Fibroblast of lung (primary cell): ENCODE results near the gene ATG7. TPM values are rescaled to one million over a fixed set of nuclear protein-coding genes. Genes with fewer than 3 reads are reported as not detected.

Source experiments
- DNase-seq, 2 donors: peaks; one replicate each; pipeline versions ENCODE4 v3.0.0 to v3.0.0-alpha.2; 2010; ENCODE audit warnings: low read depth in 2 of 2
- H2AFZ ChIP-seq: 2 replicates; pipeline ENCODE4 v1.5.1; 2012; ENCODE audit warnings: low read length, control low read depth, inconsistent platforms
- H3K27ac ChIP-seq: 2 replicates; pipeline ENCODE4 v1.5.1; 2011; ENCODE audit warnings: low read length, control low read depth; ENCODE audit not compliant: insufficient read depth
- H3K27me3 ChIP-seq: 2 replicates; pipeline ENCODE4 v1.5.1; 2011; ENCODE audit warnings: mild to moderate bottlenecking, low read length; ENCODE audit not compliant: control insufficient read depth, insufficient read depth
- H3K36me3 ChIP-seq: 2 replicates; pipeline ENCODE4 v1.5.1; 2011; ENCODE audit warnings: low read length; ENCODE audit not compliant: control insufficient read depth, insufficient read depth
- H3K4me1 ChIP-seq: 2 replicates; pipeline ENCODE4 v1.5.1; 2011; ENCODE audit warnings: low read length; ENCODE audit not compliant: control insufficient read depth, insufficient read depth; ENCODE audit errors: extremely low read depth
- H3K4me2 ChIP-seq: 2 replicates; pipeline ENCODE4 v1.5.1; 2011; ENCODE audit warnings: low read length, control low read depth; ENCODE audit not compliant: insufficient read depth; ENCODE audit errors: extremely low read depth
- H3K4me3 ChIP-seq, 4 experiments: fragments of 200-600 bp in 1 of 4; sonication (generic) in 1 of 4; replicated peaks in 1 of 4; 2 replicates each; pipeline ENCODE4 v1.5.1; 2011 to 2016; ENCODE audit warnings: low read length in 4 of 4, low read depth in 3 of 4, mild to moderate bottlenecking in 3 of 4, control low read depth in 2 of 4, inconsistent platforms in 1 of 4, mixed read lengths in 1 of 4; ENCODE audit not compliant: insufficient read depth in 1 of 4; ENCODE audit errors: control extremely low read depth in 1 of 4
- H3K79me2 ChIP-seq: 2 replicates; pipeline ENCODE4 v1.5.1; 2012; ENCODE audit warnings: mild to moderate bottlenecking, low read length, inconsistent platforms; ENCODE audit not compliant: control insufficient read depth, insufficient read depth
- H3K9ac ChIP-seq: 2 replicates; pipeline ENCODE4 v1.5.1; 2011; ENCODE audit warnings: mild to moderate bottlenecking, low read length, control low read depth; ENCODE audit not compliant: insufficient read depth
- H3K9me3 ChIP-seq: 2 replicates; pipeline ENCODE4 v1.5.1; 2012; ENCODE audit warnings: low read depth, low read length; ENCODE audit not compliant: control insufficient read depth, insufficient read depth
- H4K20me1 ChIP-seq: 2 replicates; pipeline ENCODE4 v1.5.1; 2011; ENCODE audit warnings: low read length; ENCODE audit not compliant: control insufficient read depth, insufficient read depth; ENCODE audit errors: extremely low read depth
- EZH2 ChIP-seq: IDR thresholded peaks from 2 replicates; pipeline ENCODE4 v1.5.1; 2012; ENCODE audit warnings: low read length, control low read depth, mild to moderate bottlenecking; ENCODE audit errors: missing control alignments
- polyA plus RNA-seq, 2 donors: library from polyadenylated mRNA; depleted of rRNA in 1 of 2; stranded (reverse) in 1 of 2; unstranded in 1 of 2; fragments of >200 nt; gene quantifications; 2 replicates each; pipeline ENCODE4 v1.2.1, GENCODE V29; 2011 to 2012; ENCODE audit warnings: missing spikeins in 1 of 2
- total RNA-seq: library from RNA; depleted of rRNA; stranded (reverse); fragments of >200 nt; gene quantifications from 2 replicates; pipeline ENCODE4 v1.2.1, GENCODE V29; 2014
- TF ChIP-seq, protein P1 (sequence below), 2 donors: IDR thresholded peaks in 1 of 2; conservative IDR thresholded peaks in 1 of 2; 1 replicate in 1 of 2; 2 replicates in 1 of 2; pipeline ENCODE4 v1.5.1; 2011 to 2012; ENCODE audit warnings: low read length in 2 of 2, control low read depth in 1 of 2, inconsistent platforms in 1 of 2, low read depth in 1 of 2, mild to moderate bottlenecking in 1 of 2

ATG7 gene
- total and polyA plus RNA-seq, 2 donors (not counting 1 experiment from before 2014, with no cell fraction given): 50.8 to 56.5 TPM

DNA sequence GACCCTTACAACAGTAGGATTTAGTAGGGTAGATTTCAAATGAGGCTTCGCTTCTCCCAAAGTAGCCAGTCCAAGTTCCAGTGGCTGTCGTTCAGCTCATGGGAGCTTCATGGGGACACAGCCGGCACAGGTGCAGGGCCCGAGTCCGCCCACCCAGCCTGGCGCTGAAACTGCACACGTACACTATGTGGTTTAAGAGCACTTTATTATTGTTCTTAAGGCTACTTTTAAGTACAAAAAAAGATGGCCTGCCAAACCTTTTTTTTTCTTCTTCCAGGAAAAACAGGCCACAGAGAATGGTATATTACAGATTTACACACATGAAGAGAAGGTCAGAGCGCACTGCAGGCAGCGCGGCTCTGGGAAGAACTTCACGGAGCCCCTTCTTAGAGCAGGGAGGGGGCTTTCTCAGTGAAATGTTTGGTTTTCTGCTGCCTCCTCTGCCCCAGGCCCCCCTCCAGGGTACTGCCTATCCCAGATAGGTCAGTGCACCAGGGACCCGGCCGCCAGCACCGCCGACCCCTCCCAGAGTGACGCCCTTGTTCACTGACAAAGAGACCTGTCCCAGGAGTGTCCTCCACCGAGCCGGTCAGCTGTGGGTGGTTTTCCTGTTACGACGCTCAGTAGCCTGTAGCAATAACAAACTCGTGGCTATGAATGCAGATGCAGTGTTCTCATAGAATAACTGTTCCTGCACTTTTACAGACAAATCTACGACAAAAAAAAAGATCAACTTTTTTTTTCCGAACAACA lies 283.9 kb downstream of the ATG7 start:
- Histone ChIP-seq H3K27ac (no peak overlapping the region), H3K4me2 (no peak overlapping the region), H3K79me2 (peaks cover 19% of the 10 kb centered on the region), H3K4me3 (no peak overlapping the region), H4K20me1 (no peaks in the 10 kb centered on the region), H3K27me3 (no peaks in the 10 kb centered on the region), H3K9ac (no peak overlapping the region), H2AFZ (no peak overlapping the region), H3K4me1 (peaks cover 21% of the 10 kb centered on the region), H3K9me3 (no peaks in the 10 kb centered on the region), H3K36me3 (peaks cover 18% of the 10 kb centered on the region)
- TF ChIP-seq, protein P1, sequence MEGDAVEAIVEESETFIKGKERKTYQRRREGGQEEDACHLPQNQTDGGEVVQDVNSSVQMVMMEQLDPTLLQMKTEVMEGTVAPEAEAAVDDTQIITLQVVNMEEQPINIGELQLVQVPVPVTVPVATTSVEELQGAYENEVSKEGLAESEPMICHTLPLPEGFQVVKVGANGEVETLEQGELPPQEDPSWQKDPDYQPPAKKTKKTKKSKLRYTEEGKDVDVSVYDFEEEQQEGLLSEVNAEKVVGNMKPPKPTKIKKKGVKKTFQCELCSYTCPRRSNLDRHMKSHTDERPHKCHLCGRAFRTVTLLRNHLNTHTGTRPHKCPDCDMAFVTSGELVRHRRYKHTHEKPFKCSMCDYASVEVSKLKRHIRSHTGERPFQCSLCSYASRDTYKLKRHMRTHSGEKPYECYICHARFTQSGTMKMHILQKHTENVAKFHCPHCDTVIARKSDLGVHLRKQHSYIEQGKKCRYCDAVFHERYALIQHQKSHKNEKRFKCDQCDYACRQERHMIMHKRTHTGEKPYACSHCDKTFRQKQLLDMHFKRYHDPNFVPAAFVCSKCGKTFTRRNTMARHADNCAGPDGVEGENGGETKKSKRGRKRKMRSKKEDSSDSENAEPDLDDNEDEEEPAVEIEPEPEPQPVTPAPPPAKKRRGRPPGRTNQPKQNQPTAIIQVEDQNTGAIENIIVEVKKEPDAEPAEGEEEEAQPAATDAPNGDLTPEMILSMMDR (conservative IDR thresholded peaks at IDR 0.05 in 1 of 2, IDR thresholded peaks at IDR 0.05 in 1 of 2; ENCODE audit: low read depth in 1 of 2, low read length in 2 of 2): no peak
- TF ChIP-seq EZH2: no peak
- no peak for DNase-seq

DNA sequence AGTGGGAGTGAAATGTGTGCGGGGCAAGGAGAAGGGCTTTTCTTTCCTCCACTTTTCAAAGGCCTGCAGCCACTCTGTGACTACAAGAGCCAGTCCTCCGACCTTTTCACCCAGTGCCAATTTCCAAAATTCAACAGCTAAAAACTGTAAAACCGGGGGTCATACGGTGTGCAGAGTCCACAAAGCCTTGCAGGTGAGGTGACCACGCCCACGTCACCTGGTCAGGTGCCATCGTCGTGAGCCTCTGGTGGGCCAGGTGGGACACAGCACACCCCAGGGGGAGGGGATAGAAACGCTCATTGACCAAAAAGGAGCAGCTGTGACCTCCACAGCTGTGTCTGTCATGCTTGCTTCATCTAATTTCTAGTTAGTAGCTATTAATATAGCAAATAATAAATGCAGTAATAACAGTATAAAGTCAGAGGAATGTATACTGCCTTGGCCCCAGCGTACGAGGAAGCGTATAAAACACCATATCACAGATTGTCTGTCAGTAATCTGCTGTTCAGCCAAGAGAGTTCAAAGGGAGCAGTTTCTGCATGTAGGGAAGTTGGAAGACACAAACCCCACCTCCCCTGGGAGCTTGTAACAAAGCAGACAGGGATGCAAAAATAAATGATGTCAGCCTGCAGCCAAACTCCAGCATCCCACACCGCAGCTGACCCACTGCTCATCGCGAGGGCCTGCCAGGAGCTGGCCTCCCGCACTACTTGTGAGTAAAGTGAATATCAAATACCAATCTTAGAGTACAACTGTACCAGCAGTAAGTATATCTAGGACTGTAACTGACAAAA lies 284.9 kb downstream of the ATG7 start:
- DNase-seq: peak; percentile 80 to 93
- H3K9ac ChIP-seq: no peak overlapping the region
- H3K27me3 ChIP-seq: no peaks in the 10 kb centered on the region
- TF ChIP-seq EZH2: no peak
- TF ChIP-seq, protein P1 (conservative IDR thresholded peaks at IDR 0.05 in 1 of 2, IDR thresholded peaks at IDR 0.05 in 1 of 2; ENCODE audit: low read depth in 1 of 2, low read length in 2 of 2): no peak
- H3K4me1 ChIP-seq: peaks cover 23% of the 10 kb centered on the region
- no peaks in the 10 kb centered on the region for H3K9me3 ChIP-seq
- peak overlapping the region; percentile 56 for H3K27ac ChIP-seq
- H4K20me1 ChIP-seq: no peaks in the 10 kb centered on the region
- H3K36me3 ChIP-seq: peaks cover 21% of the 10 kb centered on the region
- H3K4me2 ChIP-seq: peak overlapping the region; percentile 9
- H3K4me3 ChIP-seq: no peak overlapping the region
- peaks cover 22% of the 10 kb centered on the region for H3K79me2 ChIP-seq
- no peak overlapping the region for H2AFZ ChIP-seq

DNA sequence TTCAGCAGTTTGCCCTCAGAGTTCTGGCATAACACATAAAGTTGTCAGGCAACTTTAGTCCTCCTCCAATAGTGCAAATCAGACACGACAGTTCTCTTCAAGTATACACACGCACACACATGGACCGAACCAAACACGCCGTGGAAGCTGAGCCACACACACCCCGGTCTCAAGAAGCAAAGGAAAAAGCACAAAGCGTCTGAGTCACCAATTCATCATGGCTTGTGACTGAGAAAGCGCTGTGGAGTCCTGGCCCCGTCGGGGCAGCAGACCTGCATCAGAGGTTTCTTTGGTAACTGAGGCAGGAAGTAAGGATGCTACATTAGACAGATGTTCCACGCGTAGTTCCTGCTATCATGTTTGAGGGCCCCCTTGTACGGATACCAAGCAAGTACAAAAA lies 285.8 kb downstream of the ATG7 start:
- peak; percentile 83 to 92 for DNase-seq
- no peak overlapping the region for H3K9ac ChIP-seq
- peaks cover 23% of the 10 kb centered on the region for H3K4me1 ChIP-seq
- no peaks in the 10 kb centered on the region for H3K27me3 ChIP-seq
- TF ChIP-seq EZH2: no peak
- TF ChIP-seq, protein P1 (conservative IDR thresholded peaks at IDR 0.05 in 1 of 2, IDR thresholded peaks at IDR 0.05 in 1 of 2; ENCODE audit: low read depth in 1 of 2, low read length in 2 of 2): no peak
- H3K79me2 ChIP-seq: peaks cover 28% of the 10 kb centered on the region
- no peak overlapping the region for H3K4me2 ChIP-seq
- no peaks in the 10 kb centered on the region for H4K20me1 ChIP-seq
- H2AFZ ChIP-seq: no peak overlapping the region
- peaks cover 24% of the 10 kb centered on the region for H3K36me3 ChIP-seq
- H3K27ac ChIP-seq: peak overlapping the region; percentile 30
- H3K4me3 ChIP-seq: no peak overlapping the region
- no peaks in the 10 kb centered on the region for H3K9me3 ChIP-seq
